ENCODE results near the gene BCL3. TPM values are rescaled to one million over a fixed set of nuclear protein-coding genes. Genes with fewer than 3 reads are reported as not detected.

BCL3 gene
- total and polyA plus RNA-seq, 2 of the 13 experiments (the other 11 are each of a cell fraction or from before 2014, with no cell fraction given), result 2.3 to 4.0 TPM

DNA sequence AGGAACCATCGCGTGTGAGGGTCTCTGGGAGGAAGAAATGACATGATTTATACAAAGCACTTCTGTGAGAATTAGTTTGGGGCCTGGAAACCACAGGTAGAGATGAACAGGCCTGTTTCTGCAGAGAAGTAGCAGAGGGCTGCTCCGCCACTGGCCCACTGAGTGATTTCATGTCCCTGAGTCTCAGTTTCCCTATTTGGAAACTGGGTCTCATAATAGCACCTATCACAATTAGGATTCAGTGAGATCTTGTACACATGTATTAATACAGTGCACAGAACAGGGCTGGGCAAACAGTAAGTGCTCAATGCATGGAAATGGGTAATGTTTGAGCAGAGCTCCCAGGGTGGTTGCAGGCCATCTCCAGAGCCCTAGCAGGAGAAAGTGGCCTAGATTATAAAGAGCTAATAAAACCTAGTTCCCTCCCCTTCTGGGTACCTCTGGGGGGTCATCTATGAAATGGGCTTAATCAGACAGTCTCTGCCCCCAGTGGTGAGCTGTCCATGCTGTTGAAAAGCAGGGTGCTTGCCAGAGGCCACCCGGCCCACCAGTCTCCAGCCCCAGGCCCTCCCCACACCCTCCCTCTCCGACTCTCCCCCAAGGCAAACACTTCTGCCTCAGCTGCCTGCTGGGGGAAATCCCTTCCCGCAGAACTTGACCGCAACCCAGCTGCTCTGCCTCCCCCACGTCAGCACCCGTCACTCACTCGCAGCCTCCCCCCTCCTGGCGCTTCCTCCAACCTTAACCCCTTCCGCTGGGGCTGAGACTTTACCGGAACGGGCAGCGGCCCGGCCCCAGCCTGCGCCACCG, 4.5 kb downstream of the BCL3 start (continued):
- no peak for TF ChIP-seq ZNF143 (CRISPR knock-in tag; IDR thresholded peaks at IDR 0.05)
- no peak for TF ChIP-seq SETDB1 (CRISPR knock-in tag; IDR thresholded peaks at IDR 0.05; ENCODE audit: borderline replicate concordance)
- TF ChIP-seq HNF4G (IDR thresholded peaks at IDR 0.05; ENCODE audit: borderline replicate concordance, low read depth, low read length), result no peak
- no peak for TF ChIP-seq HNF4G (CRISPR knock-in tag; IDR thresholded peaks at IDR 0.05; ENCODE audit: borderline replicate concordance, low read depth)
- TF ChIP-seq, protein P1, sequence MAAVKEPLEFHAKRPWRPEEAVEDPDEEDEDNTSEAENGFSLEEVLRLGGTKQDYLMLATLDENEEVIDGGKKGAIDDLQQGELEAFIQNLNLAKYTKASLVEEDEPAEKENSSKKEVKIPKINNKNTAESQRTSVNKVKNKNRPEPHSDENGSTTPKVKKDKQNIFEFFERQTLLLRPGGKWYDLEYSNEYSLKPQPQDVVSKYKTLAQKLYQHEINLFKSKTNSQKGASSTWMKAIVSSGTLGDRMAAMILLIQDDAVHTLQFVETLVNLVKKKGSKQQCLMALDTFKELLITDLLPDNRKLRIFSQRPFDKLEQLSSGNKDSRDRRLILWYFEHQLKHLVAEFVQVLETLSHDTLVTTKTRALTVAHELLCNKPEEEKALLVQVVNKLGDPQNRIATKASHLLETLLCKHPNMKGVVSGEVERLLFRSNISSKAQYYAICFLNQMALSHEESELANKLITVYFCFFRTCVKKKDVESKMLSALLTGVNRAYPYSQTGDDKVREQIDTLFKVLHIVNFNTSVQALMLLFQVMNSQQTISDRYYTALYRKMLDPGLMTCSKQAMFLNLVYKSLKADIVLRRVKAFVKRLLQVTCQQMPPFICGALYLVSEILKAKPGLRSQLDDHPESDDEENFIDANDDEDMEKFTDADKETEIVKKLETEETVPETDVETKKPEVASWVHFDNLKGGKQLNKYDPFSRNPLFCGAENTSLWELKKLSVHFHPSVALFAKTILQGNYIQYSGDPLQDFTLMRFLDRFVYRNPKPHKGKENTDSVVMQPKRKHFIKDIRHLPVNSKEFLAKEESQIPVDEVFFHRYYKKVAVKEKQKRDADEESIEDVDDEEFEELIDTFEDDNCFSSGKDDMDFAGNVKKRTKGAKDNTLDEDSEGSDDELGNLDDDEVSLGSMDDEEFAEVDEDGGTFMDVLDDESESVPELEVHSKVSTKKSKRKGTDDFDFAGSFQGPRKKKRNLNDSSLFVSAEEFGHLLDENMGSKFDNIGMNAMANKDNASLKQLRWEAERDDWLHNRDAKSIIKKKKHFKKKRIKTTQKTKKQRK (IDR thresholded peaks at IDR 0.05; ENCODE audit: low read length), result no peak
- peak; percentile 66; the same call in 1 of the 2 replicates for TF ChIP-seq CBFB (CRISPR knock-in tag; IDR thresholded peaks at IDR 0.05)
- TF ChIP-seq NR2F2 (IDR thresholded peaks at IDR 0.05; ENCODE audit: borderline replicate concordance, low read depth), result no peak
- TF ChIP-seq MTA1 (CRISPR knock-in tag; IDR thresholded peaks at IDR 0.05; ENCODE audit: borderline replicate concordance), result peak; percentile 21; the same call in 1 of the 2 replicates
- TF ChIP-seq JDP2 (CRISPR knock-in tag; IDR thresholded peaks at IDR 0.05; ENCODE audit: borderline replicate concordance), result no peak
- TF ChIP-seq, protein P2, sequence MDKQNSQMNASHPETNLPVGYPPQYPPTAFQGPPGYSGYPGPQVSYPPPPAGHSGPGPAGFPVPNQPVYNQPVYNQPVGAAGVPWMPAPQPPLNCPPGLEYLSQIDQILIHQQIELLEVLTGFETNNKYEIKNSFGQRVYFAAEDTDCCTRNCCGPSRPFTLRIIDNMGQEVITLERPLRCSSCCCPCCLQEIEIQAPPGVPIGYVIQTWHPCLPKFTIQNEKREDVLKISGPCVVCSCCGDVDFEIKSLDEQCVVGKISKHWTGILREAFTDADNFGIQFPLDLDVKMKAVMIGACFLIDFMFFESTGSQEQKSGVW (CRISPR knock-in tag; IDR thresholded peaks at IDR 0.05; ENCODE audit: borderline replicate concordance), result no peak
- TF ChIP-seq ZNF577 (CRISPR knock-in tag; IDR thresholded peaks at IDR 0.05; ENCODE audit: borderline replicate concordance, low read depth), result no peak
- 0 out of 2 replicates have a peak, but pooled peaks have one; percentile 41 for TF ChIP-seq HNRNPL (IDR thresholded peaks at IDR 0.05; ENCODE audit: low read depth, low read length)
- TF ChIP-seq ZNF691 (CRISPR knock-in tag; IDR thresholded peaks at IDR 0.05; ENCODE audit: borderline replicate concordance, low read depth), result no peak
- TF ChIP-seq RBM39 (IDR thresholded peaks at IDR 0.05; ENCODE audit: low read depth, low read length, poor library complexity, severe bottlenecking), result no peak
- no peak for TF ChIP-seq CBX2 (IDR thresholded peaks at IDR 0.05; ENCODE audit: low read depth, low read length)
- no peak for TF ChIP-seq CBX2 (CRISPR knock-in tag; IDR thresholded peaks at IDR 0.05; ENCODE audit: low read depth)
- TF ChIP-seq HNF1A (IDR thresholded peaks at IDR 0.05; ENCODE audit: low read depth), result no peak
- TF ChIP-seq HNF1A (CRISPR knock-in tag; IDR thresholded peaks at IDR 0.05; ENCODE audit: borderline replicate concordance), result no peak
- no peak for TF ChIP-seq KLF12 (CRISPR knock-in tag; IDR thresholded peaks at IDR 0.05; ENCODE audit: borderline replicate concordance)
